ENCODE data around the gene LRIG2. TPM values are rescaled to one million over a fixed set of nuclear protein-coding genes. Genes with fewer than 3 reads are reported as not detected.

The LRIG2 gene
- total and polyA plus RNA-seq, 4 donors: 1.3 to 11.9 (median 6.0) TPM

DNA sequence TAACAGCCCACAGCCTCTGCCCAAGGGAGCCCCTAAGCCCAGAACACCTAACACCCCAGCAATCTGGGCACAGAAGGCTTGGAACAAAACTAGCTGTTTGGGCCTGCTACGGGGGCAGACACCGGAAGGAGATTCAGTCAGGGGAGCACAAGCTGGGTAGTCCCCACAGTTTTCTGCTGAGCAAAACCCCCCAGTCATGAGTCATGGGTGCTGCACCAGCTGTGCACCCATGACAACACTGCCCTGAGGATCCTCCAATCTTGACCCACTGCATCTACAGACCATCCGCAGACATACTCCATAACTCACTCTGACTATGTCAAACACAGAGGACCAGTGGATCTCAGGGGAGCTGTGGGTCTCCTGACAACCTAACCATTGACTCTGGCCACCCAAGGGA is 105.1 kb downstream of the LRIG2 start:
- H3K4me1 ChIP-seq (ENCODE audit: control insufficient read depth in 4 of 4, insufficient read depth in 4 of 4, low read length in 3 of 4): no peaks in the 10 kb centered on the region
- 94% methylated on average over 3 of the region's 3 CpGs for WGBS

DNA sequence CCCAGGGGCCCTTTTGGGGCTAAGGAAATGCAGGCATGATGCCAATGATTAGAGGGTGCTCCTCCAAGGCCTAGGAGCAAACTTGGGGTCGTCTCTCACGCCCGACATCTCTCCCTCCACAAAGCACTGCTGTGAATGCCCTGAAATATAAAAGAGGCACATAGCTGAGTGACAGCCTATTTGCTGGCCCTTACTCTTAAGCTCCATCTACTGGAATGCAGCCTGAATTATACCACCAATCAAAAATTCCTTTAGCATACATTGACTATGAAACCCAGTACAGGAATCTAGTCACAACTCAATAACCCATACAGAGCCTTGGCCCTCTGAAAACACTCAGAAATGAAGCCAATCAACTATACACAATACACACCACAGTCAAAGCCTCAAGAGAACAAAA is 105.5 kb downstream of the LRIG2 start:
- Histone ChIP-seq H3K9me3 (ENCODE audit: control insufficient read depth in 4 of 4, low read length in 3 of 4) (no peaks in the 10 kb centered on the region), H3K27me3 (ENCODE audit: control insufficient read depth in 4 of 4, insufficient read depth in 4 of 4, low read length in 3 of 4) (no peaks in the 10 kb centered on the region), H3K36me3 (ENCODE audit: control insufficient read depth in 4 of 4, insufficient read depth in 3 of 4, low read depth in 1 of 4, low read length in 3 of 4) (no peaks in the 10 kb centered on the region), H3K9ac (ENCODE audit: low read depth in 1 of 2, low read length in 2 of 2) (no peak overlapping the region), H3K4me1 (ENCODE audit: control insufficient read depth in 4 of 4, insufficient read depth in 4 of 4, low read length in 3 of 4) (no peaks in the 10 kb centered on the region), H3K27ac (ENCODE audit: low read depth in 1 of 2, low read length in 2 of 2) (no peak overlapping the region), H3K4me3 (ENCODE audit: low read depth in 1 of 3, low read length in 3 of 3) (no peak overlapping the region)
- no peak for DNase-seq (ENCODE audit: low spot score)
- TF ChIP-seq TAF1 (conservative IDR thresholded peaks at IDR 0.05) (no peak), RAD21 (IDR thresholded peaks at IDR 0.05) (peak; percentile 9 to 30)
- TF ChIP-seq, protein P1, sequence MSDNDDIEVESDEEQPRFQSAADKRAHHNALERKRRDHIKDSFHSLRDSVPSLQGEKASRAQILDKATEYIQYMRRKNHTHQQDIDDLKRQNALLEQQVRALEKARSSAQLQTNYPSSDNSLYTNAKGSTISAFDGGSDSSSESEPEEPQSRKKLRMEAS (IDR thresholded peaks at IDR 0.05): no peak
- 88% methylated on average over 3 of the region's 3 CpGs for WGBS

More for the DNA sequence above, 105.1 kb downstream of the LRIG2 start:
- Histone ChIP-seq H3K36me3 (ENCODE audit: control insufficient read depth in 4 of 4, insufficient read depth in 3 of 4, low read depth in 1 of 4, low read length in 3 of 4) (no peaks in the 10 kb centered on the region), H3K27ac (ENCODE audit: low read depth in 1 of 2, low read length in 2 of 2) (no peak overlapping the region), H3K9ac (ENCODE audit: low read depth in 1 of 2, low read length in 2 of 2) (no peak overlapping the region), H3K27me3 (ENCODE audit: control insufficient read depth in 4 of 4, insufficient read depth in 4 of 4, low read length in 3 of 4) (no peaks in the 10 kb centered on the region), H3K9me3 (ENCODE audit: control insufficient read depth in 4 of 4, low read length in 3 of 4) (no peaks in the 10 kb centered on the region), H3K4me3 (ENCODE audit: low read depth in 1 of 3, low read length in 3 of 3) (no peak overlapping the region)
- no peak for DNase-seq (ENCODE audit: low spot score)
- TF ChIP-seq RAD21 (IDR thresholded peaks at IDR 0.05) (no peak), JUND (IDR thresholded peaks at IDR 0.05) (no peak), NR2F2 (IDR thresholded peaks at IDR 0.05) (no peak), FOXA1 (IDR thresholded peaks at IDR 0.05) (no peak), HNF4A (conservative IDR thresholded peaks at IDR 0.05) (no peak), FOXA2 (IDR thresholded peaks at IDR 0.05) (no peak), EGR1 (IDR thresholded peaks at IDR 0.05; ENCODE audit: low read depth in 2 of 2) (no peak), HNF4G (IDR thresholded peaks at IDR 0.05) (no peak), SP1 (IDR thresholded peaks at IDR 0.05) (no peak)
- TF ChIP-seq, protein P2, sequence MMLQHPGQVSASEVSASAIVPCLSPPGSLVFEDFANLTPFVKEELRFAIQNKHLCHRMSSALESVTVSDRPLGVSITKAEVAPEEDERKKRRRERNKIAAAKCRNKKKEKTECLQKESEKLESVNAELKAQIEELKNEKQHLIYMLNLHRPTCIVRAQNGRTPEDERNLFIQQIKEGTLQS (IDR thresholded peaks at IDR 0.05): no peak
- TF ChIP-seq, protein P3, sequence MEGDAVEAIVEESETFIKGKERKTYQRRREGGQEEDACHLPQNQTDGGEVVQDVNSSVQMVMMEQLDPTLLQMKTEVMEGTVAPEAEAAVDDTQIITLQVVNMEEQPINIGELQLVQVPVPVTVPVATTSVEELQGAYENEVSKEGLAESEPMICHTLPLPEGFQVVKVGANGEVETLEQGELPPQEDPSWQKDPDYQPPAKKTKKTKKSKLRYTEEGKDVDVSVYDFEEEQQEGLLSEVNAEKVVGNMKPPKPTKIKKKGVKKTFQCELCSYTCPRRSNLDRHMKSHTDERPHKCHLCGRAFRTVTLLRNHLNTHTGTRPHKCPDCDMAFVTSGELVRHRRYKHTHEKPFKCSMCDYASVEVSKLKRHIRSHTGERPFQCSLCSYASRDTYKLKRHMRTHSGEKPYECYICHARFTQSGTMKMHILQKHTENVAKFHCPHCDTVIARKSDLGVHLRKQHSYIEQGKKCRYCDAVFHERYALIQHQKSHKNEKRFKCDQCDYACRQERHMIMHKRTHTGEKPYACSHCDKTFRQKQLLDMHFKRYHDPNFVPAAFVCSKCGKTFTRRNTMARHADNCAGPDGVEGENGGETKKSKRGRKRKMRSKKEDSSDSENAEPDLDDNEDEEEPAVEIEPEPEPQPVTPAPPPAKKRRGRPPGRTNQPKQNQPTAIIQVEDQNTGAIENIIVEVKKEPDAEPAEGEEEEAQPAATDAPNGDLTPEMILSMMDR (IDR thresholded peaks at IDR 0.05; ENCODE audit: low read depth, low read length, missing input control): no peak
- TF ChIP-seq, protein P4, sequence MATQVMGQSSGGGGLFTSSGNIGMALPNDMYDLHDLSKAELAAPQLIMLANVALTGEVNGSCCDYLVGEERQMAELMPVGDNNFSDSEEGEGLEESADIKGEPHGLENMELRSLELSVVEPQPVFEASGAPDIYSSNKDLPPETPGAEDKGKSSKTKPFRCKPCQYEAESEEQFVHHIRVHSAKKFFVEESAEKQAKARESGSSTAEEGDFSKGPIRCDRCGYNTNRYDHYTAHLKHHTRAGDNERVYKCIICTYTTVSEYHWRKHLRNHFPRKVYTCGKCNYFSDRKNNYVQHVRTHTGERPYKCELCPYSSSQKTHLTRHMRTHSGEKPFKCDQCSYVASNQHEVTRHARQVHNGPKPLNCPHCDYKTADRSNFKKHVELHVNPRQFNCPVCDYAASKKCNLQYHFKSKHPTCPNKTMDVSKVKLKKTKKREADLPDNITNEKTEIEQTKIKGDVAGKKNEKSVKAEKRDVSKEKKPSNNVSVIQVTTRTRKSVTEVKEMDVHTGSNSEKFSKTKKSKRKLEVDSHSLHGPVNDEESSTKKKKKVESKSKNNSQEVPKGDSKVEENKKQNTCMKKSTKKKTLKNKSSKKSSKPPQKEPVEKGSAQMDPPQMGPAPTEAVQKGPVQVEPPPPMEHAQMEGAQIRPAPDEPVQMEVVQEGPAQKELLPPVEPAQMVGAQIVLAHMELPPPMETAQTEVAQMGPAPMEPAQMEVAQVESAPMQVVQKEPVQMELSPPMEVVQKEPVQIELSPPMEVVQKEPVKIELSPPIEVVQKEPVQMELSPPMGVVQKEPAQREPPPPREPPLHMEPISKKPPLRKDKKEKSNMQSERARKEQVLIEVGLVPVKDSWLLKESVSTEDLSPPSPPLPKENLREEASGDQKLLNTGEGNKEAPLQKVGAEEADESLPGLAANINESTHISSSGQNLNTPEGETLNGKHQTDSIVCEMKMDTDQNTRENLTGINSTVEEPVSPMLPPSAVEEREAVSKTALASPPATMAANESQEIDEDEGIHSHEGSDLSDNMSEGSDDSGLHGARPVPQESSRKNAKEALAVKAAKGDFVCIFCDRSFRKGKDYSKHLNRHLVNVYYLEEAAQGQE (IDR thresholded peaks at IDR 0.05): no peak
- TF ChIP-seq, protein P1 (IDR thresholded peaks at IDR 0.05): no peak

Other genes with a start within 250 kb of the LRIG2 start
- 10 to 100 TPM; 37.4 to 87.3 TPM for gene SLC16A1, start 117.0 kb upstream of the LRIG2 start, total RNA-seq
- 10 to 100 TPM; 28.3 to 31.7 TPM for gene SLC16A1, start 117.0 kb upstream of the LRIG2 start, polyA plus RNA-seq